GM12865 (cell line): ENCODE data around the gene IRF7.

Experiments
- DNase-seq: peaks from one replicate; pipeline ENCODE4 v3.0.0; 2010; ENCODE audit warnings: low read depth
- H3K4me3 ChIP-seq: 2 replicates; pipeline ENCODE4 v1.5.1; 2011; ENCODE audit warnings: mild to moderate bottlenecking, low read depth, low read length, control low read depth
- TF ChIP-seq, protein P1 (sequence below): IDR thresholded peaks from 2 replicates; pipeline ENCODE4 v1.5.1; 2011; ENCODE audit warnings: low read length, control low read depth, low read depth, inconsistent platforms; ENCODE audit not compliant: insufficient read depth; ENCODE audit errors: missing control alignments

Gene IRF7

DNA sequence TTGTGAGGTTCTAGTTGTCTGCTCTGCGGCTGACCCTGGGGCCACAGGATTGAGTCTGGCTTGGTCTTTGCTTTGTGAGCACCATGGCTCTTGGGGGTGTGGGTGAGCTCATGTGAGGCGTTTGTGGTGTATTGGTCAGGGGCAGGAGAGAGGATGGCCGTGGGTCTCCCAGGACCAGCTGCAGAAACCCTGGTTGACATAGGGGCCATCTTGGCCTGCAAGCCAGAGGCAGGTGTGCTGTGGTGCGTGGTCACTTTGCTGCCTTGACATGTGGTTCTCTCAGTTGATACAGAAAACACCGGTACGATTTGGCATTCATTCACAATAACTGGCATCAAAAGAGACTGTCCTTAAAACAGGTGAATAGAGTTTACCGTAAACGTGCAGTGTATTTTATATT lies 28.2 kb downstream of the IRF7 start:
- no peak for DNase-seq
- TF ChIP-seq, protein P1, sequence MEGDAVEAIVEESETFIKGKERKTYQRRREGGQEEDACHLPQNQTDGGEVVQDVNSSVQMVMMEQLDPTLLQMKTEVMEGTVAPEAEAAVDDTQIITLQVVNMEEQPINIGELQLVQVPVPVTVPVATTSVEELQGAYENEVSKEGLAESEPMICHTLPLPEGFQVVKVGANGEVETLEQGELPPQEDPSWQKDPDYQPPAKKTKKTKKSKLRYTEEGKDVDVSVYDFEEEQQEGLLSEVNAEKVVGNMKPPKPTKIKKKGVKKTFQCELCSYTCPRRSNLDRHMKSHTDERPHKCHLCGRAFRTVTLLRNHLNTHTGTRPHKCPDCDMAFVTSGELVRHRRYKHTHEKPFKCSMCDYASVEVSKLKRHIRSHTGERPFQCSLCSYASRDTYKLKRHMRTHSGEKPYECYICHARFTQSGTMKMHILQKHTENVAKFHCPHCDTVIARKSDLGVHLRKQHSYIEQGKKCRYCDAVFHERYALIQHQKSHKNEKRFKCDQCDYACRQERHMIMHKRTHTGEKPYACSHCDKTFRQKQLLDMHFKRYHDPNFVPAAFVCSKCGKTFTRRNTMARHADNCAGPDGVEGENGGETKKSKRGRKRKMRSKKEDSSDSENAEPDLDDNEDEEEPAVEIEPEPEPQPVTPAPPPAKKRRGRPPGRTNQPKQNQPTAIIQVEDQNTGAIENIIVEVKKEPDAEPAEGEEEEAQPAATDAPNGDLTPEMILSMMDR: no peak
- H3K4me3 ChIP-seq: no peak overlapping the region

DNA sequence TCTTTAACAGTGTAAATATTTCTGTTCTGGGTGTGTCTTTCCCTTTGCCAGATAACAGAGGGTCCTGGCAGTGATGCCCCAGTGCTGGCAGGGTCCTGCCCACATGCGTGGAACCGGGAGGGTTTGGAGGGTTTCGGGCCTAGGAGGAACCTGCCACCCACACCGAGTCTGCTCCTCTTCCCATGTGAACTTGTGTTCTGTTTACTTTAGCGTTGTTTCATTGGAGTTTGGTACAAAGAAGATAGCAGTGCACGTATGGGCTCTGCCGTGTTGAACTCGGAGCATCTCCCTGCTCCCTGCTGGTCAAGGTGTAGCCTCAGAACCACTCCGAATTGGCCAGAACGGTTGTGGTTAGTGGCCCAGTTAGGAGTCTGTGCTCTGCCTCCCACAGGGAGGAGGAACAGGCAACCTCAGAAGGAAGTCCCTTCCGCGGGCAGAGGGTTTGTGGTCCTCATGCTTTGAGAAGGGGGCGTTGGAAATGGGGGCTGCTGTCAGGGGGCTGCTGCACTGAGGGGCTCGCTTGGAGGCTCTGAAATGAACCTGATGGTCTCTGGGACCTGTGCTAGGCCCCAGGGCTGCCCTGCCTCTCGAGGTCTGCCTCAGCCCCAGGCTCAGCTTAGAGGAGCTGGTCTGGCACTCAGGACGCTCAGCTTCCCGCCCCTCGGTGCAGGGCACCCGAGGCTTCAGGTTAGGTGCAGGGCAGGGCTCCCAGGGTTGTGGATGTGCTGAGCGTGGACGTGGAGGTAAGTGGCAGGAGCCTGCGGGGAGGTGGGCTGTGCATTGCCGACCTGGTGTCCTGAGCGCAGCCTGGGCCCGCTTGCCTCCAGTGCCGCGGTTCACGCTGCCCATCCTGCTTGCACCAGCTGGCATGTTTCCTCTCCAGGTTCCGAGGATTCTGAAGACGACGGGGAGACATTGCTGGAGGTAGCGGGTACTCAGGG lies 29.1 kb downstream of the IRF7 start:
- no peak overlapping the region for H3K4me3 ChIP-seq
- no peak for DNase-seq
- TF ChIP-seq, protein P1: no peak

GRCh38 chr11:584287-584686 lies 31.5 kb downstream of the IRF7 start:
- DNase-seq: no peak
- no peak overlapping the region for H3K4me3 ChIP-seq
- TF ChIP-seq, protein P1: no peak

GRCh38 chr11:581752-582151 lies 34.0 kb downstream of the IRF7 start:
- TF ChIP-seq, protein P1: no peak
- DNase-seq: no peak
- H3K4me3 ChIP-seq: no peak overlapping the region

- no peak for DNase-seq
- TF ChIP-seq, protein P1: no peak
Measured at GRCh38 chr11:581342-581741, 34.4 kb downstream of the IRF7 start.

GRCh38 chr11:579830-580601 lies 35.7 kb downstream of the IRF7 start:
- DNase-seq: no peak
- TF ChIP-seq, protein P1: no peak
- H3K4me3 ChIP-seq: no peak overlapping the region

More at GRCh38 chr11:581342-581741, 34.4 kb downstream of the IRF7 start:
- no peak overlapping the region for H3K4me3 ChIP-seq
